BE2C (cell line): ENCODE results near the gene TMEM212.

Experiments
- DNase-seq: peaks from one replicate; pipeline ENCODE4 v3.0.0-alpha.2; 2020
- H3K27me3 ChIP-seq: fragments of 250-450 bp; sonication (Bioruptor Pico); 2 replicates; pipeline ENCODE4 v1.5.1; 2020; ENCODE audit warnings: mild to moderate bottlenecking
- H3K36me3 ChIP-seq: fragments of 250-450 bp; sonication (Bioruptor Pico); 2 replicates; pipeline ENCODE4 v1.5.1; 2020; ENCODE audit warnings: mild to moderate bottlenecking
- H3K4me1 ChIP-seq: fragments of 250-450 bp; sonication (Bioruptor Pico); 2 replicates; pipeline ENCODE4 v1.5.1; 2020
- H3K4me3 ChIP-seq: 2 replicates; pipeline ENCODE4 v1.5.1; 2011; ENCODE audit warnings: low read depth, low read length
- H3K9me3 ChIP-seq: fragments of 250-450 bp; sonication (Bioruptor Pico); 2 replicates; pipeline ENCODE4 v1.5.1; 2020
- CTCF ChIP-seq: IDR thresholded peaks from 2 replicates; pipeline ENCODE4 v1.5.1; 2012; ENCODE audit warnings: mild to moderate bottlenecking, low read depth, low read length

TMEM212 gene

GRCh38 chr3:171806200-171807128 is 36.7 kb upstream of the TMEM212 start:
- DNase-seq: no peak
- Histone ChIP-seq H3K36me3 (no peaks in the 10 kb centered on the region), H3K4me1 (peaks cover 2% of the 10 kb centered on the region; the same call in 1 of the 2 replicates), H3K4me3 (no peak overlapping the region), H3K27me3 (peaks cover 7% of the 10 kb centered on the region; the same call in 1 of the 2 replicates), H3K9me3 (no peaks in the 10 kb centered on the region)
- TF ChIP-seq CTCF: no peak

DNA sequence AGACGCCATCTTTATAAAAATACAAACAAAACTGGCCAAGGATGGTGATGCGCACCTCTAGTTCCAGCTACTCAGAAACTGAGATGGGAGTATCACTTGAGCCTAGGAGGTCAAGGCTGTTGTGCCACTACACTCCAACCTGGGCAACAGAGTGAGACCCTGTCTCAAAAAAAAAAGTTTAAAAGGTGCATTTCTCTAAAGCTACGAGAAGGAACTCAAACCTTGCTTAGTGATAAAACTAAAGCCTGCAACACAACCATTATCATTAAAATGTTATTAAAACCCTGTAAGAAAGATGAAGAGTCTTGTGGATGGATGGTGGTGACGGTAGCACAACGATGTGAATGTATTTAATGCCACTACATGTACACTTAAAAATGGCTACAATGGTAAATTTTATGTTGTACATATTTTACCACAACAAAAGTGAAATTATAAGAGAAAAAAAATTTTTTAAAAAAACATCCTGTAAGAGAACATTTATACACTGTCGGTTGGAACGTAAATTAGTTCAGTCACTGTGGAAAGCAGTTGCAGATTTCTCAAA is 35.9 kb upstream of the TMEM212 start:
- no peaks in the 10 kb centered on the region for H3K36me3 ChIP-seq
- H3K9me3 ChIP-seq: no peaks in the 10 kb centered on the region
- H3K4me3 ChIP-seq: no peak overlapping the region
- peaks cover 7% of the 10 kb centered on the region; the same call in 1 of the 2 replicates for H3K27me3 ChIP-seq
- no peak for TF ChIP-seq CTCF
- DNase-seq: no peak
- H3K4me1 ChIP-seq: peaks cover 3% of the 10 kb centered on the region; the same call in 1 of the 2 replicates

DNA sequence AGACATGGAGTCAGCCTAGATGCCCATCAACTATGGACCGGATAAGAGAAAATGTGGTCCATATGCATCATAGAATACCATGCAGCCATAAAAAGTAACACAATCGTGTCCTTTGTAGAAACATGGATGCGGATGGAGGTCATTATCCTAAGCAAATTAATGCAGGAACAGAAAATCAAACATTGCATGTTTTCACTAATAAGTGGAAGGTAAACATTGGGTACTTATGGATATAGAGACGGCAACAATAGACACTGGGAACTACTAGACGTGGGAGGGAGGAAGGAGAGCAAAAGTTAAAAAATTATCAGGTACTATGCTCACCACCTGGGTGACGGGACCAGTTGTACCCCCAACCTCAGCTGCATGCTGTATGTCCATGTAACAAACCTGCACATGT is 35.3 kb upstream of the TMEM212 start:
- TF ChIP-seq CTCF: no peak
- no peak for DNase-seq
- no peaks in the 10 kb centered on the region for H3K36me3 ChIP-seq
- no peaks in the 10 kb centered on the region for H3K9me3 ChIP-seq
- no peak overlapping the region for H3K4me3 ChIP-seq
- peaks cover 3% of the 10 kb centered on the region; the same call in 1 of the 2 replicates for H3K4me1 ChIP-seq
- peaks cover 7% of the 10 kb centered on the region; the same call in 1 of the 2 replicates for H3K27me3 ChIP-seq

- TF ChIP-seq CTCF: no peak
- no peak for DNase-seq
- Histone ChIP-seq H3K27me3 (peaks cover 7% of the 10 kb centered on the region; the same call in 1 of the 2 replicates), H3K36me3 (no peaks in the 10 kb centered on the region), H3K4me3 (peak overlapping the region; percentile 73), H3K9me3 (no peaks in the 10 kb centered on the region), H3K4me1 (peaks cover 3% of the 10 kb centered on the region; the same call in 1 of the 2 replicates)
Measured at GRCh38 chr3:171809611-171809860, 33.6 kb upstream of the TMEM212 start.

GRCh38 chr3:171809861-171810628 is 33.1 kb upstream of the TMEM212 start, which contains the start of gene PLD1:
PLD1 (minus strand) TSS chr3:171810483; CDS start chr3:171738051, 72,432 bp downstream.
- DNase-seq: peak; percentile 65
- no peaks in the 10 kb centered on the region for H3K36me3 ChIP-seq
- no peaks in the 10 kb centered on the region for H3K9me3 ChIP-seq
- H3K4me3 ChIP-seq: peak within 1 kb of the TSS; percentile 73
- peaks cover 7% of the 10 kb centered on the region; the same call in 1 of the 2 replicates for H3K27me3 ChIP-seq
- TF ChIP-seq CTCF: no peak
- H3K4me1 ChIP-seq: peaks cover 3% of the 10 kb centered on the region; the same call in 1 of the 2 replicates
